Stimulated activated CD8-positive, alpha-beta memory T cell treated with anti-CD3 and anti-CD28 coated beads, Interleukin-7, amount 100 ng/mL, for 24 hours (primary cell): Measurements from ENCODE around the gene TEX22.
"Not testable (repeated sequence)": the region's sequence is repeated elsewhere in the genome, so short reads cannot be mapped to it uniquely, and the experiment has no call there.

Experiments
- DNase-seq: peaks from one replicate; pipeline ENCODE4 v3.0.0-alpha.2; 2020; ENCODE audit warnings: low read depth

TEX22 gene

GRCh38 chr14:105398044-105398725 lies at the start of gene TEX22:
TEX22 (plus strand) TSS chr14:105398538; CDS start chr14:105399341, 803 bp downstream.
- DNase-seq = peak; percentile 88

- no peak for DNase-seq
Measured at GRCh38 chr14:105348945-105349699, 49.2 kb upstream of the TEX22 start.

GRCh38 chr14:105349992-105350391 lies 48.3 kb upstream of the TEX22 start:
- no peak for DNase-seq

- DNase-seq = no peak
Measured at GRCh38 chr14:105350450-105351244, 47.7 kb upstream of the TEX22 start.

- DNase-seq = no peak
Measured at GRCh38 chr14:105351410-105351809, 46.9 kb upstream of the TEX22 start.

GRCh38 chr14:105351920-105352851 lies 46.2 kb upstream of the TEX22 start:
- peak; percentile 78 for DNase-seq

GRCh38 chr14:105353136-105353535 lies 45.2 kb upstream of the TEX22 start:
- DNase-seq = no peak

GRCh38 chr14:105354541-105354940 lies 43.8 kb upstream of the TEX22 start:
- no peak for DNase-seq

GRCh38 chr14:105355049-105355575 lies 43.2 kb upstream of the TEX22 start:
- DNase-seq = no peak

GRCh38 chr14:105355850-105356604 lies 42.3 kb upstream of the TEX22 start:
- no peak for DNase-seq

GRCh38 chr14:105356927-105357326 lies 41.4 kb upstream of the TEX22 start:
- DNase-seq = no peak

GRCh38 chr14:105357626-105358025 lies 40.7 kb upstream of the TEX22 start:
- DNase-seq = no peak

- no peak for DNase-seq
Measured at GRCh38 chr14:105358140-105358846, 40.0 kb upstream of the TEX22 start.

- no peak for DNase-seq
Measured at GRCh38 chr14:105358943-105359342, 39.4 kb upstream of the TEX22 start.

GRCh38 chr14:105361412-105361811 lies 36.9 kb upstream of the TEX22 start:
- not testable (repeated sequence) for DNase-seq

- DNase-seq = peak; percentile 11
Measured at GRCh38 chr14:105363847-105364708, 34.3 kb upstream of the TEX22 start.

GRCh38 chr14:105365101-105365500 lies 33.2 kb upstream of the TEX22 start:
- DNase-seq = no peak

GRCh38 chr14:105365681-105366080 lies 32.7 kb upstream of the TEX22 start:
- no peak for DNase-seq
